Cardiac fibroblast (primary cell): ENCODE measurements around the gene NSG1.
"Not testable (repeated sequence)": the region's sequence is repeated elsewhere in the genome, so short reads cannot be mapped to it uniquely, and the experiment has no call there.

Experiments used
- DNase-seq, 2 donors: peaks; one replicate each; pipeline versions ENCODE4 v3.0.0 to v3.0.0-alpha.2; 2010; ENCODE audit warnings: low read depth in 2 of 2
- H3K4me3 ChIP-seq, 2 donors: replicated peaks in 1 of 2; 1 replicate in 1 of 2; 2 replicates in 1 of 2; pipeline ENCODE4 v1.5.1; 2011; ENCODE audit warnings: low read depth in 2 of 2, low read length in 2 of 2, mild to moderate bottlenecking in 2 of 2, moderate library complexity in 1 of 2
- TF ChIP-seq, protein P1 (sequence below): IDR thresholded peaks from one replicate; pipeline ENCODE4 v1.5.1; 2011; ENCODE audit warnings: low read depth, mild to moderate bottlenecking, low read length, inconsistent platforms

Gene NSG1

DNA sequence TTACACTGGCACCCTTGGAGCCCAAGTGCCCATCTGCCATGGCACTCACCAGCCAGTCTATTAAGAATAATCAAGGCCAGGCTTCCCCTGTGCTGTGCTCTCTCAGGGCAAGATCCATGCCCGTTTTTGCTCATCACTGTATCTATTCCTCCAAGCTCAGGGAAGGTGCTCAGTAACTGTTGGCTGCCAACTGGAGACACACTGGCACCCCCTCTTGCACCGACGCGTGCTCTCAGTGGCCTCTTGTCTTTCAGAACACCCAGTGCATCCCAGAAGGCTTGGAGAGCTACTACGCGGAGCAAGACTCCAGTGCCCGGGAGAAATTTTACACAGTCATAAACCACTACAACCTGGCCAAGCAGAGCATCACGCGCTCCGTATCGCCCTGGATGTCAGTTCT, 30.1 kb downstream of the NSG1 start:
- TF ChIP-seq, protein P1, sequence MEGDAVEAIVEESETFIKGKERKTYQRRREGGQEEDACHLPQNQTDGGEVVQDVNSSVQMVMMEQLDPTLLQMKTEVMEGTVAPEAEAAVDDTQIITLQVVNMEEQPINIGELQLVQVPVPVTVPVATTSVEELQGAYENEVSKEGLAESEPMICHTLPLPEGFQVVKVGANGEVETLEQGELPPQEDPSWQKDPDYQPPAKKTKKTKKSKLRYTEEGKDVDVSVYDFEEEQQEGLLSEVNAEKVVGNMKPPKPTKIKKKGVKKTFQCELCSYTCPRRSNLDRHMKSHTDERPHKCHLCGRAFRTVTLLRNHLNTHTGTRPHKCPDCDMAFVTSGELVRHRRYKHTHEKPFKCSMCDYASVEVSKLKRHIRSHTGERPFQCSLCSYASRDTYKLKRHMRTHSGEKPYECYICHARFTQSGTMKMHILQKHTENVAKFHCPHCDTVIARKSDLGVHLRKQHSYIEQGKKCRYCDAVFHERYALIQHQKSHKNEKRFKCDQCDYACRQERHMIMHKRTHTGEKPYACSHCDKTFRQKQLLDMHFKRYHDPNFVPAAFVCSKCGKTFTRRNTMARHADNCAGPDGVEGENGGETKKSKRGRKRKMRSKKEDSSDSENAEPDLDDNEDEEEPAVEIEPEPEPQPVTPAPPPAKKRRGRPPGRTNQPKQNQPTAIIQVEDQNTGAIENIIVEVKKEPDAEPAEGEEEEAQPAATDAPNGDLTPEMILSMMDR = no peak
- DNase-seq = no peak
- no peak overlapping the region for H3K4me3 ChIP-seq

DNA sequence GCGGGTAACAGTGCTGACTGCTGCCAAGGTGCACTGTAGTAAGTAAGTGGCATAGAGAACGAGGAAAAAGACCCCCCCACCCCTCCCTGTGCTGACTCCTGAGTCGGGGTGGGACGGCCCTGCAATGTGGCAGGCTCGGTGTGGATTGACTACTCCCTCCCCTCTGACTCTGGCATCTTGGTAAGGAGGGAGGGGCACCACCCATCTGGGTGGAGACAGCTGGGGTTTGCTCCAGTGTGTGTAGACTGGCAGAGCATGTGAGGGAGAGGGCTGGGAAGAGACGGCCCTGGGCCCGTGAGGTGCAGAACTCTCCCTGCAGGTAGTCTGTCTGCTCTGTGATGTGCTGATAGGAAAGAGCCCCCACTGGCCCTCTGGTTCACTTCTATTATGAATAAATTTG, 31.0 kb downstream of the NSG1 start:
- no peak overlapping the region for H3K4me3 ChIP-seq
- TF ChIP-seq, protein P1 = no peak
- DNase-seq = no peak

DNA sequence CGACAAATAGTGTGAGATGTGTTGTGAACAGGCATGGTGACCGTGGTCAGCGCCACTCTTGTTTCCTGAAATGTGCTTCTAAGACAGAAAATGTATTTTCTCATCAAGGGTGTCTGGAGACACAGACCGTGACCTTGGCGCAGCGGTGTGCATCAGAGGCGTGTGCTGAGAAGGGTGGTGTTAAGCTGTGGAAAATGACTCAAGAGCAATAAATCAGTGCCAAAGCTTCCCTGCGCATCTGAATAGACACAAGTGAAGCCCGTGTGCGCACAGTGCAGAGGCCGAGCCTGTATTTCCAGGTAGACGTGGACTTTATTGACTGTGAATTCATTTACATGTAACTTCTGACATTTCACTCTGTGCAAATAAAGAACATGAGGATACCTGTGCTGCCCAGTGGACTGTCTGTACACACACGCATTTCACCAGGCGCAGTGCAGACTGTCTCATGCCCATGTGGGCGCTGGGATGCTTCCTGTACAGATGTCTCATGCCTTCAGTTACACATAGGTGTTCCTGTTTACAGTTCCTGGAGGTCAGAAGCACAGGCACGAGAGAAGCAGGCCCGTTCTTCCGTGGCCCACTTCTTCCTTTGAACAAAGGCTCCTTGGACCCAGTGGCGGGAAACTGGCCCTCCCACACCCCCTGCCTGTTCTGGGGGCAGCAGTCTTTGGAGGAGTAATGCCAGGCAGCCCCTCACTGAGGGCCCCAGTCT, 31.9 kb downstream of the NSG1 start:
- H3K4me3 ChIP-seq = no peak overlapping the region
- TF ChIP-seq, protein P1 = no peak
- DNase-seq = no peak

DNA sequence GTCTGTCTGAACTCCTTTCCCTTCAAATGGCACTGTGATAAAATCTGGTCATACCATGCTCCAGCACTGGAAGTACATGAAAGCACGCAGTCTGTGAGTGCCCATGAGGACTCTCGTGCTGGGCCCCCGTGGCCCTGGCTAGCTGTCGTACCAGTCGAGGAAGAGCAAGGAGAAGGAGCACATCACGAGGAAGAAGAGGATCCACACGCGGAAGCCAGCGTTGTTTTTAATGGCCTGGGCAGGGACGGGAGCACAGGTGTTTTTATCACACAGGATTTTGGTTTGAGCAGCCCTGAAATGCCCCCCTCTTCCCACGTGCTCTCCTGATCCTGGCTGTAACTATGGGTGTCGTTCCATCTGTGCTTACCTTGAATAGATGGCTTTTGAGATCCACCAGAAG, 33.0 kb downstream of the NSG1 start:
- H3K4me3 ChIP-seq = no peak overlapping the region
- TF ChIP-seq, protein P1 = no peak
- no peak for DNase-seq

DNA sequence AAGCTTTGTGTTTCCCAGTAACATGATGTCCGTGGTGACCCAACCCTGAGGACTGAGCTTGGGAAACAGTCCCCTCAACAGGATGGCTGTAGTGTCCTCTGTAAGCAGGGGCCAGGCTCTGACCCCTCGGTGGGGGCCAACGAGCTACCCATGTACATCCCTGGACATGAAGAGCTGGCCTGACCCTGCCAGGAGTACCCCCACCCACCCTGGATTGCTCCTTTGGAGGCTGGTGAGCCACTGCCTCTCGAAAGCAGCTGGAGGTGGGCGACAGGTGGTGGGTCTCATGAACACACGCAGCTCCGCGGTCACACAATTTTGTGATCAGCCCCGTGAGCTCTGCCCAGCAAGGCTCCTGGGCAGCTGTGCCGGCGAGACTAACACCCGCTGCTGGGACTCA, 33.5 kb downstream of the NSG1 start:
- TF ChIP-seq, protein P1 = no peak
- no peak for DNase-seq
- H3K4me3 ChIP-seq = no peak overlapping the region

DNA sequence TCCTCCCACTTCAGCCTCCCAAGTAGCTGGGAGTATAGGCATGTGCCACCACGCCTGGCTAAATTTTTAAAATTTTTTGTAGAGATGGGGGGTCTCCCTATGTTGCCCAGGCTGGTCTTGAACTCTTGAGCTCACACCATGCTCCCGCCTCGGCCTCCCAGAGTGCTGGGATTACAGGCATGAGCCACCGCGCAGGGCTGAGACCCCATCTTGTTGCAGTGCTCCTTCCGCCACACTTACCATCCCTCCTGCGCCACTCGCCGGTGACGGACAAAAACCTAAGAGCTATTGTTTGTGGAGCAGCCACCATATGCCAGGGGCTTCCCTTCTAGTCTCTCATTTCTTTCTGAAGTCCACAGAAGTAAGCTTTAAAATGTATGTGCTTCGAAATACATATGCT, 34.5 kb downstream of the NSG1 start:
- H3K4me3 ChIP-seq = no peak overlapping the region
- TF ChIP-seq, protein P1 = no peak
- no peak for DNase-seq

DNA sequence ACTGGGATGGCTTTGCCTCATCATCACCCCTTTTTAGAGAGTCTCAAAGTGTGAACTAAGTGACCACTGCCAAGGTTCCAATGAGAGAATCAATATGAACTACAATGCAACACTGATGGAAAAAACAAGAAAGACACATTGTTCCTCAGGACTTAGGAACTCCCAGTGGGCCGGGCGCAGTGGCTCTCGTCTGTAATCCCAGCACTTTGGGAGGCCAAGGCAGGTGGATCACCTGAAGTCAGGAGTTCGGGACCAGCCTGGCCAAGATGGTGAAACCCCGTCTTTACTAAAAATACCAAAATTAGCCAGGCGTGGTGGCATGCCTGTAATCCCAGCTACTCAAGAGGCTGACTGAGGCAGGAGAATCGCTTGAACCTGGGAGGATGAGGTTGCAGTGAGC, 35.2 kb downstream of the NSG1 start:
- not testable (repeated sequence) for DNase-seq, H3K4me3 ChIP-seq
